Left renal pelvis (tissue), 4 donors: ENCODE results near the gene UGT1A1. TPM values are rescaled to one million over a fixed set of nuclear protein-coding genes. Genes with fewer than 3 reads are reported as not detected.
A peak's percentile ranks its signal among the peaks of the same experiment; 100 is the strongest.
"Not testable (repeated sequence)": the region's sequence is repeated elsewhere in the genome, so short reads cannot be mapped to it uniquely, and the experiment has no call there.

ENCODE experiments used
- DNase-seq, 4 donors: peaks; one replicate each; pipeline ENCODE4 v3.0.0-alpha.2; 2013; ENCODE audit warnings: low read depth in 4 of 4, low spot score in 3 of 4
- polyA plus RNA-seq, 4 donors: library from polyadenylated mRNA; unstranded; fragments of 120-200 nt; gene quantifications; one replicate each; pipeline ENCODE4 v1.2.1, GENCODE V29; 2013; ENCODE audit not compliant: insufficient read length in 4 of 4

Gene UGT1A1
- under 1 TPM; 0.07 to 0.39 (median 0.23) TPM for polyA plus RNA-seq

DNA sequence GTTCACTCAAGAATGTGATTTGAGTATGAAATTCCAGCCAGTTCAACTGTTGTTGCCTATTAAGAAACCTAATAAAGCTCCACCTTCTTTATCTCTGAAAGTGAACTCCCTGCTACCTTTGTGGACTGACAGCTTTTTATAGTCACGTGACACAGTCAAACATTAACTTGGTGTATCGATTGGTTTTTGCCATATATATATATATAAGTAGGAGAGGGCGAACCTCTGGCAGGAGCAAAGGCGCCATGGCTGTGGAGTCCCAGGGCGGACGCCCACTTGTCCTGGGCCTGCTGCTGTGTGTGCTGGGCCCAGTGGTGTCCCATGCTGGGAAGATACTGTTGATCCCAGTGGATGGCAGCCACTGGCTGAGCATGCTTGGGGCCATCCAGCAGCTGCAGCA lies at the start of gene UGT1A1:
Gene UGT1A1 (plus strand): TSS at position 228 of the 400 bp plus-strand sequence. CDS start 18 bp downstream, at position 246.
- DNase-seq, result no peak

DNA sequence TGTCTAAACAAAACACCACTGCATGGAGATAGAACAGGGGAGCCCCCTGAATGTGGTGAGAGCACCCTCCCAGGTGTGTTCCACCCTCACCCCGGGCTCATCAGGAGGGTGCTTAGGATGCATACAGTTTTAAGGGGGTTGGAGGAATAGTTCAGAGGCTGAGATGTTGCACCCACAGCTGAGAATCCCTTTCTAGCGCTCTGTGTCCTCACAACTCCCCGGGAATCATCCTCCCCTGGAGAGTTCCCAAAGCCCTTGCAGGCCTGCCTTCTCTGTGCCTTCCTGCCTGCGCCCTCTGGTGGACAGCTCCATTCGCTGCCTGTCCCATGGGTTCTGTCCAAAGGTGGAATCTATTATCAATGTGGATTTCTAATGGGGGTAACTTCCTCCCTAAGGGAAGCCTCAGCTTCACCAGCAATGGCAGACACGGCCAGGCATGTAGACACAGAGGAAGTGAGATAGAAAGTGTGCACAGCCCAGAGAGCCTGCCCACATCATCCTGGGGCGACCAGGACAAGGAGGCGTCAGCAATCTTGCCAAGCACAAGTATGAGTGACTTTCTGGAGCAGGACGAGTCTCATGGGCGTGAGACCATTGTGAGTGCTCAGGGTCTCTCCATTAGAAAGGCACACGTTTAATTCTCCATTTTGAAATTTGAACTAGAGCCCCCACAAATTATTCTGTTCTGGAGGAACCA lies 48.6 kb upstream of the UGT1A1 start:
- peak in 3 of 4 donors; percentile 36 to 60 (median 51) for DNase-seq

DNA sequence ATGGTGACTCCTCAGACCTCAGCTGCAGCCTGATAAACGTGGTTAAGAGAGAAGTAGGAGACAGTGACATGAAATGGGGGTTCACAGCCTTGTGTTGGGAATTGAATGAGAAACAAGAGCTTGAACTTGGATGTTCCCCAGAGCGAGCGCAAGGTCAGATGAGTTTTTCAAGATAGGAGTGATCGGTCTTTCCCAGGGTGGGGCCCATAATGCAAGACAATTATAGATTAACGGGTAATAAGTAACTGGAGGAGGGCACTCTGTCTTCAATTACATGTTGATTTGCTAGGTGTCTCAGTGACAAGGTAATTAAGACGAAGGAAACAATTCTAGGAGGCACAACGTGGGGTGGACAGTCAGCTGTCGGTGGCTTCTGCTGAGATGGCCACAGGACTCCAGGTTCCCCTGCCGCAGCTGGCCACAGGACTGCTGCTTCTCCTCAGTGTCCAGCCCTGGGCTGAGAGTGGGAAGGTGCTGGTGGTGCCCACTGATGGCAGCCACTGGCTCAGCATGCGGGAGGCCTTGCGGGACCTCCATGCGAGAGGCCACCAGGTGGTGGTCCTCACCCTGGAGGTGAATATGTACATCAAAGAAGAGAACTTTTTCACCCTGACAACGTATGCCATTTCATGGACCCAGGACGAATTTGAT lies 47.3 kb upstream of the UGT1A1 start, which contains the start of gene UGT1A5:
Gene UGT1A5 (plus strand): TSS at position 297 of the 651 bp plus-strand sequence. CDS start 85 bp downstream, at position 382.
- DNase-seq, result no peak

DNA sequence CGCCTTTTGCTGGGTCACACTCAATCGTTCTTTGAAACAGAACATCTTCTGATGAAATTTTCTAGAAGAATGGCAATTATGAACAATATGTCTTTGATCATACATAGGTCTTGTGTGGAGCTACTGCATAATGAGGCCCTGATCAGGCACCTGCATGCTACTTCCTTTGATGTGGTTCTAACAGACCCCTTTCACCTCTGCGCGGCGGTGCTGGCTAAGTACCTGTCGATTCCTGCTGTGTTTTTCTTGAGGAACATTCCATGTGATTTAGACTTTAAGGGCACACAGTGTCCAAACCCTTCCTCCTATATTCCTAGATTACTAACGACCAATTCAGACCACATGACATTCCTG lies 46.8 kb upstream of the UGT1A1 start:
- no peak for DNase-seq

DNA sequence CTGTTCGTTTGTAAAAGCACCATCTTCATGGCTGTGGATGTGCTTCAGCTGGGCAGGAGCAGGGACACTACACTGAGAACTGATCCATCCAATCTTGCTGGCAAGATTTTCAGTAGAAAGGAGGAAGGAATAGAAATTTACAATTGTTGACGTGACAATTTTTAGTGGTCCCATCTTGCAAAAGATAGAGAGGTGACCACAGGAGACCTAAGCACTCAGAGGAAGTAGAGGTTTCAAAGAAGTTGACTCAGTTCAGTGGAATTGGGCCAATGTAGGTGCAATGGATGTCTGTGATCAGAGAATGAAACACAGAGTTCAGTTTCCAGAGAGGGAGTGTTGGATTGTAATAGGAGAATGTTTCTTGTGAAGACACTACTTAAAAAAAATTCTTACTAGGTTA lies 45.9 kb upstream of the UGT1A1 start:
- DNase-seq, result no peak

DNA sequence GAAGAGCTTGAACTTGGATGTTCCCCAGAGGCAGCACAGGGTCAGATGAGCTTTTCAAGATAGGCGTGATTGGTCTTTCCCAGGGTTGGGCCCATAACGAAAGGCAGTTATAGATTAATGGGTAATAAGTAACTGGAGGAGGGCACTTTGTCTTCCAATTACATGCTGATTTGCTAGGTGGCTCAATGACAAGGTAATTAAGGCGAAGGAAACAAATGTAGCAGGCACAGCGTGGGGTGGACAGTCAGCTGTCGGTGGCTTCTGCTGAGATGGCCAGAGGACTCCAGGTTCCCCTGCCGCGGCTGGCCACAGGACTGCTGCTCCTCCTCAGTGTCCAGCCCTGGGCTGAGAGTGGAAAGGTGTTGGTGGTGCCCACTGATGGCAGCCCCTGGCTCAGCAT lies 41.5 kb upstream of the UGT1A1 start, which contains the start of gene UGT1A4:
Gene UGT1A4 (plus strand): TSS at position 185 of the 400 bp plus-strand sequence. CDS start 85 bp downstream, at position 270.
- no peak for DNase-seq

DNA sequence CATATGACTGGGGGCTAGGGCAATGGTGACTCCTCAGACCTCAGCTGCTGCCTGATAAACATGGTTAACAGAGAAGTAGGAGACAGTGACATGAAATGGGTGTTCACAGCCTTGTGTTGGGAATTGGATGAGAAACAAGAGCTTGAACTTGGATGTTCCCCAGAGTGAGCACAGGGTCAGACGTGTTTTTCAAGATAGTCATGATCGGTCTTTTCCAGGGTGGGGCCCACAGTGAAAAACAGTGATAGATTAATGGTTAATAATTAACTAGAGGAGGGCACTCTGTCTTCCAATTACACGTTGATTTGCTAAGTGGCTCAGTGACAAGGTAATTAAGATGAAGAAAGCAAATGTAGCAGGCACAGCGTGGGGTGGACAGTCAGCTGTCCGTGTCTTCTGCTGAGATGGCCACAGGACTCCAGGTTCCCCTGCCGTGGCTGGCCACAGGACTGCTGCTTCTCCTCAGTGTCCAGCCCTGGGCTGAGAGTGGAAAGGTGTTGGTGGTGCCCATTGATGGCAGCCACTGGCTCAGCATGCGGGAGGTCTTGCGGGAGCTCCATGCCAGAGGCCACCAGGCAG lies 31.3 kb upstream of the UGT1A1 start, which contains the start of gene UGT1A3:
Gene UGT1A3 (plus strand): TSS at position 320 of the 579 bp plus-strand sequence. CDS start 85 bp downstream, at position 405.
- DNase-seq, result no peak

DNA sequence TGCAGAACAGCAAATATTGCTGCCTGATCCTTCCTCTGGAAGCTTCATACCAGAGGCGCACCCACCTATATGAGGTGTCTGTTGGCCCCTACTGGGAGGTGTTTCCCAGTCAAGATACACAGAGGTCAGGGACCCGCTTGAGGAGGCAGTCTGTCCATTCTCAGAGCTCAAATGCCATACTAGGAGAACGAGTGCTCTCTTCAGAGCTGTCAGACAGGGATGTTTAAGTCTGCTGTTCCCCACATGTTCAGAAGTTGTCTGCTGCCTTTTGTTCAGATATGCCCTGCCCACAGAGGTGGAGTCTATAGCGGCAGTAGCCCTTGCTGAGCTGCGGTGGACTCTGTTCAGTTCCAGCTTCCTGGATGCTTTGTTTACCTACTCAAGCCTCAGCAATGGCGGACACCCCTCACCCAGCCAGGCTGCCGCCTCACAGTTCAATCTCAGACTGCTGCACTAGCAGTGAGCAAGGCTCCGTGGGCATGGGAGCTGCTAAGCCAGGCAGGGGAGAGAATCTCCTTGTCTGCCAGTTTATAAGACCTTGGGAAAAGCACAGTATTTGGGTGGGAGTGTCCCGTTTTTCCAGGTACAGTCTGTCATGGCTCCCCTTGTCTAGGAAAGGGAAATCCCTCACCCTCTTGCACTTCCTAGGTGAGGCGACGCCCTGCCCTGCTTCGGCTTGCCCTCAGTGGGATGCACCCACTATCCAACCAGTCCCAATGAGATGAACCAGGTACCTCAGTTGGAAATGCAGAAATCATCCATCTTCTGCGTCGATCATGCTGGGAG lies 23.0 kb upstream of the UGT1A1 start:
- not testable (repeated sequence) for DNase-seq

DNA sequence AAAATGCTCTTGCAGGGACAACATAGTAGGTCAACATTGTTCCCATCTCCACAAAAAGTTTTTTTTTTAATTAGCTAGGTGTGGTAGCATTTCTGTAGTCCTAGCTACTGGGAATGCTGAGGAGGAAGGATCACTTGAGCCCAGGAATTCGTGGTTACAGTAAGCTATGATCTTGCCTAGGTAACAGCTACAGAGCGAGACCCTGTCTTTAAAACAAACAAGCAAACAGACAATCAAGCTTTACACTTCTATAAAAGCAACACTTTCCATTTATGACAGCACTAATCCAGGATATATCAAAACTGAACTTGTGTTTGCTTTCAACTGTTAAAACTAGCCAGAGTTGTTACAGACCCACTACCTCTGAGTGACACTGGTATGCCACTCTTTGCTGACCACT lies 19.2 kb upstream of the UGT1A1 start:
- no peak for DNase-seq

DNA sequence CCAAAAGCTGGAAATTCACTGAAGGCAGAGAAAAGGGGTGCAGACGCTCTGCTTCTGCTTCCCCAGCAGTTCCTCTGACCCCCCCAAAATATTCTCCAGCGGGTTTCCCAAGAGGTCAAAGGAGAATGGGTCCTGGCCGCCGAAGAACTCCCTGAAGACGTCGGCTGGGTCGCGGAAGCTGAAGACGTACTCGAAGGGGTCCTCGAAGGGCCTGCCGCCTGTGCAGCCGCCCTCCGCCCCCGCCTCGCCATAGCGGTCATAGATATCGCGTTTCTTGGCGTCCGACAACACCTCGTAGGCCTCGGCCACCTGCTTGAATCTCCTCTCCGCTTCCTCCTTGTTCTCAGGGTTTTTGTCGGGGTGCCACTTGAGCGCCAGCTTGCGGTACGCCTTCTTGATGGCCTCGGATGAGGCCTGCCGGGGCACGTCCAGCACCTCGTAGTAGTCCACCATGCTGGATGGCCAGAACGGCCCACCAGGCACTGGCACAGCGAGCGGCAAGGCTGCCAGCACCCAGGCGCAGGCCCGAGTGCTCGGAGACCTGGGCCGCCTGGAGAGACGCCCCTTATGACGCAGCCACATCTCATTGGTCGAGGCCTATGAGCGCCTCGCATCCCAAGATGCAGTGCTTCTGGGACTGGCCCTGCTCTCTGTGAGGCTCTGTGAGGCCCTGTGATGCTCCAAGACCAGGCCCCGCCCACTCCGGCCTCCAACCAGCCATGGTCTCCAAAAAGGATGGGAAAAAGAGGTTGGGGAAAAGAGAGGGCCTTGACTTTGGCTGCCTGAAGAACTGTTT lies 16.4 kb upstream of the UGT1A1 start:
- no peak for DNase-seq

DNA sequence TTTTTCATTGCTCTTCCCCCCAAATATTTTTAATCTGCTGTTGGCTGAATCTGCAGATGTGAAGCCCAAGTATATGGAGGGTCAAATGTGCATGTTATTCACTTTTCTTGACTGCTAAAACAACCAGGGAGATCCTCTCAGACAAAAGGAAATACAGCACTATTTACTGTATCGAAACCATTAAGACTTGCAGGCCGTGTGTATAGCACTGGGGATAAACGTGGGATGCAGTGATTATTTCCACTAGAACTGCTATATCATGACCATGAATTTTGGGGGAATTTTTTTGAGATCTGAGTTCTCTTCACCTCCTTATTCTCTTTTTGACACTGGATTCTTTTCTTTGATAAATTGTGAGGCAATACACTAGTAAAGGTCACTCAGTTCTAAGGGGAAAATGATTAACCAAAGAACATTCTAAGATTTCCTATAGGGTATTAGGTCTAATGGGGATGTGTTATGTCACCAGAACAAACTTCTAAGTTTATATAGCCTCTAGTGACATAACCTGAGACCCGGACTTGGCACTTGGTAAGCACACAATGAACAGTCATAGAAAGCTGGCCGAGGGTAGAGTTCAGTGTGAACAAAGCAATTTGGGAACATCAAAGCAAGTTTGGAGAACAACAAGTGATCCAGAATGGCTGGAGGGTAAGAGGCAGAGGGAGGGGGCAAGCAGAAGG lies 14.9 kb upstream of the UGT1A1 start:
- no peak for DNase-seq

DNA sequence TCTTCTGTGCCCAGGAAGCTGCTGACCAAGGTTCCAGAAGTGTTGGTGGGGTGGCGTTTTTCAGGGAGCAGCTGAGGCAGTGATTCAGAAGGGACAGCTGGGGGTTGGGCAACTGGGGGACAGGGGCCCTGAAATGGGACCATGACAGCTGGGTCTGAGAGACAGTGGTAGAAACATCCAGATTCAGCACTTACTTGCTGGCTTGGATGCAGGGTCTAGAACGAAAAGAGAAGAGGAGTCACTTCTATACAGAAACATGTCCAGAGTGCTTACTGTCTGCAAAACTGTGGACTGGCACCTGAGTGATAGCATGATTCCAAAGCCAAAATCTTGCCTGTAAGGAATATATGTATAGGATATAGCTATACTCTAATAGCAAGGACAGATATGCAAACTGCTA lies 14.2 kb upstream of the UGT1A1 start:
- not testable (repeated sequence) for DNase-seq

DNA sequence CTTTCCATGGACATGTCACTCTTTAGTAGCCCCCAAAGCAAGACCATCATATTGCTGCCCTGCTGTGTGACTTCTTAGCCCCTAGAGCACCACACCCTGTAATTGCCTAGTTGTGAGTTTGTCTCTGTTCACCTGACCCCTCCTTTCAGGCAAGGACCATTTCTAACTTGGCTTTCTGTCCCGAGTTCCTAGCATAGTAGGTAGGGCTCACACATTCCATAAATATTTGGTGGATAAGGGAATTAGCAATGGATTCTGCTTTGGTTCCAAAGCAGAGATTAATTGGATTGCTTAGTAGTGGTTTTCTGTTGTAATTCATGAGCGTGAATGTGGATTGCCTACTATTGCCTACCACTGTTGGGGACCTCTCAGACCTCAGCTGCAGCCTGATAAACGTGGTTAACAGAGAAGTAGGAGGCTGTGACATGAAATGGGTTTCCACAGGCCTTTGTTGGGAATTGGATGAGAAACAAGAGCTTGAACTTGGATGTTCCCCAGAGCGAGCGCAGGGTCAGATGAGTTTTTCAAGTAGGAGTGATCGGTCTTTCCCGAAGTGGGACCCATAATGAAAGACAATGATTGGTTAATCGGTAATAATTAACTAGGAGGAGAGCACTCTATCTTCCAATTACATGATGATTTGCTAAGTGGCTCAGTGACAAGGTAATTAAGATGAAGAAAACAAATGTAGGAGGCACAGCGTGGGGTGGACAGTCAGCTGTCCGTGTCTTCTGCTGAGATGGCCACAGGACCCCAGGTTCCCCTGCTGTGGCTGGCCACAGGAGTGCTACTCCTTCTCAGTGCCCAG lies 13.4 kb upstream of the UGT1A1 start:
- no peak for DNase-seq

DNA sequence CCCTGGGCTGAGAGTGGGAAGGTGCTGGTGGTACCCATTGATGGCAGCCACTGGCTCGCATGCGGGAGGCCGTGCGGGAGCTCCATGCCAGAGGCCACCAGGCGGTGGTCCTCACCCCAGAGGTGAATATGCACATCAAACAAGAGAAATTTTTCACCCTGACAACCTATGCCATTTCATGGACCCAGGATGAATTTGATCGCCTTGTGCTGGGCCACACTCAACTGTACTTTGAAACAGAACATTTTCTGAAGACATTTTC lies 12.9 kb upstream of the UGT1A1 start:
- no peak for DNase-seq

DNA sequence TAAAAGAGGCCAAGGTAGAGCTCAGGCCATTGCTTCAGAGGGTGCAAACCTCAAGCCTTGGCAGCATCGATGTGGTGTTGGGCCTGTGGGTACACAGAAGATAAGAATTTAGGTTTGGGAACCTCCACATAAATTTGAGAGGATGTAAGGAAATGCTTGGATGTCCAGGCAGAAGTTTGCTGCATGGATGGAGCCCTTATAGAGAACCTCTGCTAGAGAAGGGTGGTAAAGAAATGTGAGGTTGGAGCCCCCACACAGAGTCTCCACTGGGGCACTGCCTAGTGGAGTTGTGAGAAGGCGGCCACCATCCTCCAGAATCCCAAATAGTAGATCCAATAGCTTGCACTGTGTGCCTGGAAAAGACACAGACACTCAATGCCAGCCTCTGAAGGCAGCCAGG lies 9.4 kb upstream of the UGT1A1 start:
- not testable (repeated sequence) for DNase-seq

DNA sequence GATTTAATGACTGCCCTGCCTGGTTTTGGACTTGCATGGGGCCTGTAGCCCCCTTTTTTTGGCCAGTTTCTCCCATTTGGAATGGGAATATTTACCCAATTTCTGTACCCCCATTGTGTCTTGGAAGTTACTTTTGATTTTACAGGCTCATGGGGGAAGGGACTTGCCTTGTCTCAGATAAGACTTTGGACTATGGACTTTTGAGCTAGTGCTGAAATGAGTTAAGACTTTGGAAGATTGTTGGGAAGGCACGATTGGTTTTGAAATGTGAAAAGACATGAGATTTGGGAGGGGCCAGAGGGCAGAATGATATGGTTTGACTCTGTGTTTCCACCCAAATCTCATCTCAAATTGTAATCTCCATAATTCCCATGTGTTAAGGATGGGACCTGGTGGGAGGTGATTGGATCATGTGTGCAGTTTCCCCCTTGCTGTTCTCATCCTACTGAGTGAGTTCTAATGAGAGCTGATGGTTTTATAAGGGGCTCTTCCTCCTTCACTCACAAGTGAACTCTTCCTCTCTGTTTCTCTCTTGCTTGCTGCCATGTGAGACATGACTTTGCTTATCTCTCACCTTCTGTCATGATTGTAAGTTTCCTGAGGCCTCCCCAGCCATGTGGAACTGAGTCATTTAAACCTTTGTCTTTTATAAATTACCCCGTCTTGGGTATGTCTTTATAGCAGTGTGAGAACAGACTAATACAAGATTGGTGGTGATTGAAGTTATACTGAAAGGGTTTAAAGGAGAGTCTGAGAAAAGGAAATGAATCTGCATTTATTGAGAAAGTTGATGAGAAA lies 8.7 kb upstream of the UGT1A1 start:
- not testable (repeated sequence) for DNase-seq

DNA sequence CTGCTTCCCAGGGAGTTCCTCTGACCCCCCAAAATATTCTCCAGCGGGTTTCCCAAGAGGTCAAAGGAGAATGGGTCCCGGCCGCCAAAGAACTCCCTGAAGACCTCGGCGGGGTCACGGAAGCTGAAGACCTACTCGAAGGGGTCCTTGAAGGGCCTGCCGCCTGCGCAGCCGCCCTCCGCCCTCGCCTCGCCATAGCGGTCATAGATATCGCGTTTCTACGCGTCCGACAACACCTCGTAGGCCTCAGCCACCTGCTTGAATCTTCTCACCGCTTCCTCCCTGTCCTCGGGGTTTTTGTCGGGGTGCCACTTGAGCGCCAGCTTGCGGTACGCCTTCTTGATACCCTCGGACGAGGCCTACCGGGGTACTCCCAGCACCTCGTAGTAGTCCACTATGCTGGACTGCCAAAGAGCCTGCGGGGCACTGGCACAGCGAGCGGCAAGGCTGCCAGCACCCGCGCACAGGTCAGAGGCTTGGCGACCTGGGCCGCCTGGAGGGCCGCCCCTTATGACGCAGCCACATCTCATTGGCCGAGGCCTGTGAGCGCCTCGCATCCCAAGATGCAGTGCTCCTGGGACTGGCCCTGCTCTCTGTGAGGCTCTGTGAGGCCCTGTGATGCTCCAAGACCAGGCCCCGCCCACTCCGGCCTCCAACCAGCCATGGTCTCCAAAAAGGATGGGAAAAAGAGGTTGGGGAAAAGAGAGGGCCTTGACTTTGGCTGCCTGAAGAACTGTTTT lies 5.0 kb upstream of the UGT1A1 start:
- no peak for DNase-seq
